Measurements from ENCODE around the gene TTC33.
"Not testable (repeated sequence)": the region's sequence is repeated elsewhere in the genome, so short reads cannot be mapped to it uniquely, and the experiment has no call there.

TTC33 gene

DNA sequence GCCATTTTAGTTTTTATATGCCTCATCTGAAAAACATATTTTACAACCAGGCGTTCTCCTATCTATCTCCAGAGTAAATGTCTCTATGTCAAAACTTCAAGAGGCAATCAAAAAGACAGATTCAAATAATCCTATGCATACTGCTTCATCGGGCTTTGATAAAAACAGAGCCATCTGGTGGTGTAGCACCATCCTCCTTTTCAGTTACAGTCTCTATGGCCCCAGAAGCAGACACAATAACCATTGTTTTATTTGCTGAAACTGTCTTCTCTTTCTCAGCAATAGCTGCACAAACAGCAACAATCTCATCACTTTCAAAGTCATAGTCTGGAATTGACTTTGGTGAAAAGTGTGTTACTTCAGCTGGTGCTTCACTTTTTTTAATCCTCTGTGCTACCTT lies 39.8 kb downstream of the TTC33 start:
- DNase-seq = peak; percentile 11

DNA sequence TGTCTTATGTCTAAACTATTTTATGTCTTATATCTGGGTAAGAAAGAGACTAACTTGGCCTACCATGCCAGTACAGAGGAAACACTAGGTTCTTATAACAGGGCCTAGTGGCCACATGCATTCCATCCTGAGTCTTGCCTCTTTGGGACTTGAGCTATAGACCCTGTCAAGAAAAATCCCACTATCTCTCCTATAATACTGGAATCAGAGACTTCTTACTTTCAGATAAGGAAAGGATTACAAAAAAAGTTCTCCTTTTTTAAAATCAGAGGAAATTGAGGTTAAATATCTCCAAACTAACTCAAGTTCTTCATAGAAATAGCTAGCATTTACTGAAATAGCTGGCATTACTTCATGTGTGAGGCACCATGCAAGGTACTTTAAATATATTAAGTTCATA lies 41.8 kb downstream of the TTC33 start:
- no peak for DNase-seq

DNA sequence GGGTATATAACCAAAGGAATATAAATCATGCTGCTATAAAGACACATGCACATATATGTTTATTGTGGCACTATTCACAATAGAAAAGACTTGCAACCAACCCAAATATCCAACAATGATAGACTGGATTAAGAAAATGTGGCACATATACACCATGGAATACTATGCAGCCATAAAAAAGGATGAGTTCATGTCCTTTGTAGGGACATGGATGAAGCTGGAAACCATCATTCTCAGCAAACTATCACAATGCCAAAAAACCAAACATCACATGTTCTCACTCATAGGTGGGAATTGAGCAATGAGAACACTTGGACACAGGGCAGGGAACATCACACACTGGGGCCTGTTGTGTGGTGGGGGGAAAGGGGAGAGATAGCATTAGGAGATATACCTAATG lies 45.2 kb downstream of the TTC33 start:
- not testable (repeated sequence) for DNase-seq

DNA sequence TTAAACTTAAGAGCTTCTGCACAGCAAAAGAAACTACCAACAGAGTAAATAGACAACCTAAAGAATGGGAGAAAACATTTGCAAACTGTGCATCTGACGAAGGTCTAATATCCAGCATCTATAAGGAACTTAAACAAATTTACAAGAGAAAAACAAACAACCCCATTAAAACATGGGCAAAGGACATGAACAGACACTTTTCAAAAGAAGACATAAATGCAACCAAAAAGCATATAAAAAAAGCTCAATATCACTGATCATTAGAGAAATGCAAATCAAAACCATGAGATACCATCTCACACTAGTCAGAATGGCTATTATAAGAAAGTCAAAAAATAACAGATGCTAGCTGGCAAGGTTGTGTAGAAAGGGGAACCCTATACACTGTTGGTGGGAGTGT lies 50.3 kb downstream of the TTC33 start:
- DNase-seq = not testable (repeated sequence)

DNA sequence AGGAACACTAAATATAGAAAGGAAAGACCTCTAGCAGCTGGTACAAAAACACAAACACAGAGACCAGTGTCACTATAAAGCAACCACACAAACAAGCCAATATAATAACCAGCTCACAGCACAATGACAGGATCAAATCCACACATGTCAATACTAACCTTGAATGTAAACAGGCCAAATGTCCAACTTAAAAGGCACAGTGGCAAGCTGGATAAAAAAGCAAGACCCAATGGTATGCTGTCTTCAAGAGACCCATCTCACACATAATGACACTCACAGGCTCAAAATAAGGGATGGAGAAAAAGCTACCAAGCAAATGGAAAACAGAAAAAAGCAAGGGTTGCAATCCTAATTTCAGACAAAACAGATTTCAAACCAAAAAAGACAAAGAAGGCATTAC lies 53.7 kb downstream of the TTC33 start:
- DNase-seq = not testable (repeated sequence)

DNA sequence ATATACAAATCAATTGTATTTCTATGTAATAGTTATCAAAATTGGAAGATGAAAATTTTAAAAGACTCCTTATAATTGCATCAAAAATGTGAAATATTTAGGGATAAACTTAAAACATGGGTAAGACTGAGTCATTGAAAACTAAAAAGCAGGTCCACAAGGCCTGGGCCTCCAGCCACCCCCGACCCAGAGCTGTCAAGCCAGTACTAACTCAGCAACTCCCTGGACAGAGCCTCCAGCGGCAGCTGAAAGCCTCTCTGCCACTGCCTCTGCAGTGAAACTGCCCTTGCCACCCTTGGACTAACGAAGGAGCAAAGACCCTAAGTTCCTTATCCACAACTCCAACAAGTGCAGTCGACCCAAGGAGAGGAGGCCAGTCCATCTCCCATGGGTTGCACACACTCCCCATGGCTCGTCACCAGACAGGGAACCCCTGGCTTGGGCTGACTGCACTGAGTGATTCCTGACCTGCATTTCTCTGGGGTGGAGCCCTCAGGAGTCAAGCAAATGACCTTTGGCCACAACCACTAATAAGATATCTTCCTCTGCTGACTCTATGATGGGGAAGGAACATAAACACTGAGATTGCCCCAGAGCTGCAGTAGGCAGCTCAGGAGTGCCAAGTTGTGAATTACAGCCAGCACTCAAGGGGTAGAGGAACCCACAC lies 55.5 kb downstream of the TTC33 start:
- DNase-seq = no peak

DNA sequence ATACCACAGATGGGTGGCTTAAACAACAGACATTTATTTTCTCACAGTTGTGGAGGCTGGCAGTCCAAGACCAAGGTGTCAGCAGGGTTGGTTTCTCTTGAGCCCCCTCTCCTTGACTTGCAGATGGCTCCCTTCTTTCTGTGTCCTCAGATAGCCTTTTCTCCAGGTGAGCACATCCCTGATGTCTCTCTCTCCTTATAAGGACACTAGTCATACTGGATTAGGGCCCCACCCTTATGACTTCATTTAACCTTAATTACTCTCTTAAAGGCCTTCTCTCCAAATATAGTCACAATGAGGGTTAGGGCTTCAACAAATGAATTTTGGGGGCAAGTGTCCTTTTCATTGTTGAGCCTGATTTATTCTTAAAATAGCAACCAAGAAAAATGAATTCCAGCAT lies 61.3 kb downstream of the TTC33 start:
- no peak for DNase-seq

DNA sequence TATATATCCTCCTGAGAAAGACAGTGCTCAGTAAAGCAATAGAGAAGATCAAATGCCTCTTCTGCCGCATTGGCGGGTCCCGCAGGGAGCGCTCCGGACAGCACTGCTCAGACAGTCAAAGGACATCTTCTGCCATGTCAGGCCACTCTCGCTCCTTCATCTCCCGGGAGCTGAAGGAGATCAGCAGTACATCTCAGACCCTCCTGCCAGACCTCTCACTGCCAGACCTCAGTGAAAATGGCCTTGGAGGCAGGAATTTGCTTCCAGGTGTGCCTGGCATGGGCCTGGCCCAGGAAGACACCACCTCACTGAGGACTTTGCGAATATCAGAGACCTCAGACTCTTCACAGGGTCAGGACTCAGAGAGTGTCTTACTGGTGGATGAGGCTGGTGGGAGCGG lies 63.9 kb downstream of the TTC33 start:
- DNase-seq = no peak

DNA sequence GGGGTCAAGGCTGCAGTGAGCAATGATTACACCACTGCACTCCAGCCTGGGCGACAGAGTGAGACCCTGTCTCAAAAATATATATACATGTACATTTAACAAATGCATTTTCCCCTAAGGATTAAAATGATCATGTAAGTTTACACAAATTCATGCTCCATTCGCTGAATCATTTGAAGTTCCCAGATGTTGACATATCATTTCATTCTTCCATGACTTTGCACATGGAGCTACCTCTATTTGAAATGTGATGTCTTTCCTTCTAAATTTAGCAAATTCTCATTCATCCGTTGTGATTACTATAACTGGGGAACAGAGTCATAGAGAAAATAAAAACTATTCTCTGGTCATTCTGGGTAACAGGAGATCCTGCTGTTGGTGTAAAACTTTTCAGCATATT lies 65.5 kb downstream of the TTC33 start:
- DNase-seq = no peak

DNA sequence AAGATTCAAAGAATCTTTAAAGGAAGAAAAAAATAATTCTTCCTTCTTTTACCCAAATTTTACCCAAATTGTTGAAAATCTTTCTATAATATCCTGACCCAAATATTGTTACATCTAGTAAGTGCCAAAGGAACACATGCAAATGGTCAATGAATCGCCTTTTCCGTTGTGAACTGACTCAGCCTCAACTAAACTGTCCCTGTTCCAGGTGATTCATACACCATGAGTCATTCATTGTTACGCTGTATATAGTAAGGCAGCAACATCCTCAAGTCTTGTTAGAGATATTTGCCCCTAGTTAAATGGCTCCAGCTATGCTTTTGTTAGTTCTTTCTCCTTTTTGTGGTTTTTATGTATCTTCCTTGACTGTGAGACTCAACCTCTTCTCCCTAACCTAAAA lies 66.3 kb downstream of the TTC33 start:
- DNase-seq = no peak

DNA sequence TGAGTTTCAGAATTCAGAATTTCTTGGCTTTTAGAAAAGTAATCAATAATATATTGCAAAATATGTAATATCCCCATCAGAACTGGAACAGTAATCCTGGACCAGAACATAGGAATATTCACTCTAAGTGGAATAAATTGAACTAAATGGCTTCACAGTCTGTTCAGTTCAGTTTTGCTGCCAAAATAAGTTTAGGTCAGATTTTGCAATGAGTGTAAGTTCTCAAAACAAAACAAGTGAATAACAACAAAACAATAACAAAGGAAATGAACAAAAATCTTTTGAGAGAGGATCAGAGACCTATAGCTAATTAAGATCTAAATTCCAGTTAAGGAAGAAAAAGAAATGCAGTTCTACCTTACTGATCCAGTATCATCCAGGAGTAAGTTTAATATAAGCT lies 66.8 kb downstream of the TTC33 start:
- no peak for DNase-seq

DNA sequence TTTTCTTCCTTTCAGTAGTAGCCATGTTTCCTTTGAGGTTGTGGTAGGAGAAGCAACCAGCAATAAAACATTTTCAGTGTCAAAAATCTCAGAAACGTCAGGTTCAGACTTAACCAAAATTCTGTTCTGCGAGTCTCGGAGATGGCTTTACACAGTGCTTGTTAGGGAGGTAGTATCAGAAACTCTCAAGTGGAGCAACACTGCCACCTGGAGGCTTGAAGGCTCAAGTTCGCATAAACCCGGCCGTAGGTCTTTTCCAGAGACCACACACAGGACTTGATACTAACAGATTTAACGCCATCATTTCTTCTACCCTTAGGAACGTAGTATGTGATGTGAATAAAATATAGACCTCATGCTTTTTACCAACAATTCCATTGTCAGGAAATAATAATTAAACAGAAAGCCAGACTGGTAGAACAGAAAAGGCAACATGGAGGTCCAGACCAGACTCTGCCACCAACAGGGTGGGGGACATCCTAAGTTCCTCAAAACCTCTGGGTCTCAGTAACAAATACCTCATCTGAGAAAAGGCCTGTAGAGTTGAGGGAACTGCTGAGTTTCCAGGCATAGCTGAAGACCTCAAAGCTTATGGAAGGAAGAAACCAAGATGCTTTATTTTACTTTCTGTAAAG lies 67.5 kb downstream of the TTC33 start:
- peak; percentile 93 for DNase-seq

DNA sequence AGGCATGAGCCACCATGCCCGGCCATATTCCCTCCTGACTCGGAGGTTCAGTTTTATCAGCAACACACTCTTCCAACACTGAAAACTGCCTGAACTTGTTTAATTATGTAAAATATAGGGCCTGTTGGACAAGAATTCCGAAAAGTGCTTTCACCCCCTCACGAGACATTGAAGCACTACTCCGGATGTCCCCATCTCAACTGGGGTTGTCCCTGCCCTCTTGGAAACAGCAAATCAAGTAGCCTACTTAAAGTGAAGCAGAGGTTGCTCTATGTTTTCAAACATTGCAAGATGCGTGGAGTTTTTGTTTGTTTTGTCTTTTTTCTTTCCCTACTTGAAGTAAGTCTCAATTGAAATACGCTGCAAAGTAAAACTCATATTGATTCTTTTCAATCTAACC lies 68.4 kb downstream of the TTC33 start:
- DNase-seq = no peak

DNA sequence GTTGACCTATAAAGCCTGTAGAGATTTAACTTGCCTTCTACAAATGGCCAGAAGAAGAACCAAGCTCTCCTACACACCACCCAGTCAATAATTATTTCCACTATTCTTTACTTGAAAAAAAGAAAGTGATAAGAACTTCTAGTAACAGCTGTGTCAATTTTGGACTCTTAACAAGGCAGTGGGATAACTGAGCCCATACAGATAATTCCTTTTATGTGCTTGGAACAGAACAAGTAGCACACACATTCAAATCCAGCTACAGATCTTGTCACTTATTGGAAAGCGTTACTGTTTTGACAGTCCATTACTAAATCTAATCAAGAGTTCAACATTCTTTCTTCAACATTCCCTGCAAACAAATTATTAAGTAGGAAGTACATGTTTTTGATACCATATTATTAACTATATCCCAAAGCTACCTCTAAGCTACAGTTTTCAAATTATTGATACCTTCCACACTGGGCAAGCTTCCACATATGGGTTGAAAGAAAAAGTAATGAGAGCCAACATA lies 69.7 kb downstream of the TTC33 start:
- DNase-seq = no peak

DNA sequence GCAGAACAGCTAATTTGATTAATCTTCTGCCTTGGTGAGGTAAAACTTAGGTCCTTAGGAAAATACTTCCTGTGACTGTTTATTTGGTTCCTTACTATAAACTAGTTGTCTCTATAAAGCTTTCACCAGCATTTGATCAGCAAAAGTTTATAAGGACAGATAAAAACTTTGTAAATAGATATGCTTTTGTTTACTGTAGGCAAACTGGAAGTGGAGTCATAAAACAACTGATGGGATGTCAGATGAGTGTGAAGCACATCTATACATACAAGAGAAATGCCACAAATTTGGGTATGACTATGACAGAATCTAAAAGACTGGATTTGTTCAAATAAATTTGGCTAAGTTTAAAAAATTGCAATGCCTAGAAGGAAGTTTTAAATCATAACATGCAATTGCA lies 70.6 kb downstream of the TTC33 start:
- DNase-seq = no peak

DNA sequence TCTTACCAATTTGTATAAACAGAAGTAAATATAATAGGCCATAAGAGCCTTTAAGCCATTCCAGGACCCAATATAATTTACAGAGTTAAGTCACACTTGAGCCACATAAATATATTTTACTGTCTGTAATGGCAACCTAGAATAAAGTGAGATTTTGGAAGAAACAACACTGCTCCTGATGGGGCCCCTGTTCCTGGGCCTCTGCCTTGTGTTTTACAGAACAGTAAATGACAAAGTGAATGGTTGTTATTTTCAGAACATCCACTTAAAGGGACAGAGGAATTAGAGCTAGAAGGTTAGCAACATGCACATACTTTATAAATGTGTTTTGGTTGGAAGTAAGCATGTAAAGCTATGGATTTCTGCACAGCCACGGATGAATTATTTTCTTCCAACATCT lies 72.5 kb downstream of the TTC33 start:
- no peak for DNase-seq

DNA sequence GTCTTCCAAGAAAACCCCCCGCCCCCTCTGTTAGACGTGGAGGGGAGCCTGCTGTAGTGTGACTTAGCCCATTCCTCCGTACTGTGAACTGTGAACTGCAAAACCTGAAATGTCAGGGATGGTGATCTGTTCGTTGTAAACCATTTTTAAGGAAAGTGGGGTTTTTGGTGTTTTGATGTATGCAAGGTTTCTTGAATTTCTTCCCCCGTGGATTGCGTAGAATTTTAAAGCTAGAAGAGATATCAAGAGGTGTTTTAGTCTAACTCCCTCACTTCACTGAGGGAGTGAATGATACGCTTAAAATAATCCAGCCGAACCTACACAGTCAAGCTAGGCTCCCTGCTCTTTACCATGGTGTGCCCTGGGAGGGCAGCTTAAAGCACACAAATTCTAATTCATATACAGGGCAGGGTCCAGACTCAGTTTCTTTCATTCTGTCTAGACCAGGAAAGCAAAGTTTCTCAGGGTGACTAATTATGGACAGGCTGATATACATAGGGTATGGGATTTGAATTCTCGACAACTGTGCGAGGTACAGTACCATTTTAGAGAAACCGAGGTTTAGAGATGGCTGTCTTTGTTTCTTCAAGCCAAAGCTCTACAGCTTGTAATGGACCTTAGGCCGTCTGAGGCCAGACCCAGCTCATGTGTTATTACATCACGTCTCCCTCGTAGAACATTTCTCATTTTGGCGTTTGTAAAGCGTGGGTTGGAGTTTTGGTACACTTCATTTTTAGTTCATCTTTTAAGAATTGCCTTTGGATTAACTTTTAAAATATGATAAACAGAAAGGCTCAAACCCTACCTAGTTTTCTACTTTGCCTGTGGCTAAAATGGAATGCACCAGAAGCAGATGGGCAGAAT lies 73.4 kb downstream of the TTC33 start:
- no peak for DNase-seq

DNA sequence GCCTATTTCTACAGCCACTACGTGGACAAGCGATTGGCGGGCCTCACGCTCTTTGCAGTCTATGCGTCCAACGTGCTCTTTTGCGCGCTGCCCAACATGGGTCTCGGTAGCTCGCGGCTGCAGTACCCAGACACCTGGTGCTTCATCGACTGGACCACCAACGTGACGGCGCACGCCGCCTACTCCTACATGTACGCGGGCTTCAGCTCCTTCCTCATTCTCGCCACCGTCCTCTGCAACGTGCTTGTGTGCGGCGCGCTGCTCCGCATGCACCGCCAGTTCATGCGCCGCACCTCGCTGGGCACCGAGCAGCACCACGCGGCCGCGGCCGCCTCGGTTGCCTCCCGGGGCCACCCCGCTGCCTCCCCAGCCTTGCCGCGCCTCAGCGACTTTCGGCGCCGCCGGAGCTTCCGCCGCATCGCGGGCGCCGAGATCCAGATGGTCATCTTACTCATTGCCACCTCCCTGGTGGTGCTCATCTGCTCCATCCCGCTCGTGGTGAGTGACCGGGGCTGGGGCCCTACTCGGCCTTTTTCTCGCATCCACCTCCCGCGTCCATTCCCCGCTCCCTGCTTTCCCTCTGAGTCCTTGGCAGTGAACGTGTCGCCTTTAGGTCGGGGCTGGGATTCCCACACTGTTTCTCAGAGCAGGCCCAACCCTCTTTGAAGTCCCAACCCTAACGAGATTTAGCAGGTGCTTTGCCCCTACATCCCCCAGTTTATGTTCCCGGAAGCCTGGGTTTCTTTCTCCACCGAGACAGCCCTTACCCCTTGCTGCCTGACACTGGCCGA lies 74.2 kb downstream of the TTC33 start:
- peak; percentile 58 for DNase-seq

DNA sequence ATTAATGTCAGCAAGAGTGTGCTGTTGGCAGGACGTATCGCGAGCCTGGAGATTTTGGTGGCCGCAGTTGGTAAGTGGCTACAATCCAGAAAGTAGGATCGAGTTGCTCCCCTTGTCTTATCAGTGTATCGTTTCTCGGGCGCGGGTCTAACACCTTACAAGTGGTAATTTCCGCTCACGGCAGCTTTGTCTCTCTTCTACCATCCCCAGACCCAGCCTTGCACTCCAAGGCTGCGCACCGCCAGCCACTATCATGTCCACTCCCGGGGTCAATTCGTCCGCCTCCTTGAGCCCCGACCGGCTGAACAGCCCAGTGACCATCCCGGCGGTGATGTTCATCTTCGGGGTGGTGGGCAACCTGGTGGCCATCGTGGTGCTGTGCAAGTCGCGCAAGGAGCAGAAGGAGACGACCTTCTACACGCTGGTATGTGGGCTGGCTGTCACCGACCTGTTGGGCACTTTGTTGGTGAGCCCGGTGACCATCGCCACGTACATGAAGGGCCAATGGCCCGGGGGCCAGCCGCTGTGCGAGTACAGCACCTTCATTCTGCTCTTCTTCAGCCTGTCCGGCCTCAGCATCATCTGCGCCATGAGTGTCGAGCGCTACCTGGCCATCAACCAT lies 74.9 kb downstream of the TTC33 start:
- DNase-seq = peak; percentile 32

DNA sequence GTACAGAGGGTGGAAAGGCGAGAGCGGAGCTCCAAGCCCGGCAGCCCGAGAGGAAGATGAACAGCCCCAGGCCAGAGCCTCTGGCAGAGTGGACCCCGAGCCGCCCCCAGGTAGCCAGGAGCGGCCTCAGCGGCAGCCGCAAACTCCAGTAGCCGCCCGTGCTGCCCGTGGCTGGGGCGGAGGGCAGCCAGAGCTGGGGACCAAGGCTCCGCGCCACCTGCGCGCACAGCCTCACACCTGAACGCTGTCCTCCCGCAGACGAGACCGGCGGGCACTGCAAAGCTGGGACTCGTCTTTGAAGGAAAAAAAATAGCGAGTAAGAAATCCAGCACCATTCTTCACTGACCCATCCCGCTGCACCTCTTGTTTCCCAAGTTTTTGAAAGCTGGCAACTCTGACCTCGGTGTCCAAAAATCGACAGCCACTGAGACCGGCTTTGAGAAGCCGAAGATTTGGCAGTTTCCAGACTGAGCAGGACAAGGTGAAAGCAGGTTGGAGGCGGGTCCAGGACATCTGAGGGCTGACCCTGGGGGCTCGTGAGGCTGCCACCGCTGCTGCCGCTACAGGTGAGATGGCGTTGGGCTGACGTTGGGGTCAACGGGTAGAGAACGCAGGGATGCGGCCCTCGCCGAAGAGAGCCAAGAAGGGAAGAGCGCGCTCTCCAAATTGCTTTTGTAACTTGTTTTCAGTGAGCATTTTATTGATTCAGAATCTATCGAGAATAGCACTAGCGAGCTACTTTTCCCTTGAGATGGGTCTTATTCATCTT lies 75.7 kb downstream of the TTC33 start, which contains the start of gene PTGER4:
TSS of gene PTGER4 (plus strand) at position 3 of the 769 bp plus-strand sequence. CDS start 1,079 bp downstream, outside the sequence.
- no peak for DNase-seq

DNA sequence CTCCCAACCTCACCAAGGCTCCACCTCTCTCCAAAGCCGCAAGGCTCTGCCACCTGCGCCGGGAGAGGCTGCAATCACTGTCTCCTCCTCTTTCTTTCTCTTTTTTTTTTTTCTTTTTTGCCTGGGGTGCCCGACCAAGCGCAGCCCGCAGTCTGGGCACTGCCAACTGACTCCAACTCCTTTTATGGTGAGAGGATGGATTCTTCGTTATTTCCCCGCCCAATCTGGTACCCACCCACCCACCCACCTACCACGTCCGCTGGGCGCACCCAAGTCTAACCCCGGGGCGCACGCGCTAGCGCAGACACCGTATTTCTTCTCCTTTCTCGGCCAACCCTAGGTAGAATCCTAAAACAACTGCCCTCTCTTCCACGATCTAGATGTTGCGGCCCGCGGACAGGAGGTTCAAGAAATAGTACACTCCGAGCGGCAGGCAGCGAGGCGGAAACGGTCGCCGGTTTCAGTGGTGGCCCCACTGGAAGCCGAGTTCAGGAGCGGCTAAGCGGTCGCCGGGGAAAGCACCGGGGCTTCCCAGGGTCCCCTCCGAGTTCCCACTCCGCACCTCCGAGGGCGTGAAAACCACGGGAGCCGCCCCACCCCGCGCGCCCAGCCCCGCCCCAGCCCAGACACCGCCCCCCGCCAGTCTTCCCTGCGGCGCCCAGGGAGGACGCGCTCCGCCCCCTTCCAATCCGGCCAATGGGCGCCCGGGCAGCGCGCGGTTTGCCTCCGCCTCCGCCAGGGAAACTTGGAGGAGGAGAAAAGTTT lies 76.4 kb downstream of the TTC33 start:
- peak; percentile 90 for DNase-seq
